Erythroblast (primary cell): ENCODE results near the gene CD300LB.

ENCODE experiments used
- GATA1 ChIP-seq: IDR thresholded peaks from 2 replicates; pipeline ENCODE4 v1.6.1; 2011; ENCODE audit warnings: low read depth, mild to moderate bottlenecking, control low read depth, low read length, moderate library complexity
- POLR2A ChIP-seq: IDR thresholded peaks from 2 replicates; pipeline ENCODE4 v1.6.1; 2011; ENCODE audit warnings: mild to moderate bottlenecking, low read length

- no peak for TF ChIP-seq POLR2A
- no peak for TF ChIP-seq GATA1
Measured at GRCh38 chr17:74516561-74517328, 14.5 kb downstream of the CD300LB start.
